H7 (cell line): ENCODE results near the gene SETD7. TPM values are rescaled to one million over a fixed set of nuclear protein-coding genes. Genes with fewer than 3 reads are reported as not detected.

Experiments used
- DNase-seq: peaks from one replicate; pipeline ENCODE4 v3.0.0; 2012
- H3K27me3 ChIP-seq: 2 replicates; pipeline ENCODE4 v1.6.0; 2011; ENCODE audit warnings: mild to moderate bottlenecking, low read length; ENCODE audit not compliant: control insufficient read depth, insufficient read depth
- H3K36me3 ChIP-seq: replicated peaks from 2 replicates; pipeline ENCODE4 v1.5.1; 2011; ENCODE audit warnings: low read length; ENCODE audit not compliant: control insufficient read depth, insufficient read depth
- H3K4me3 ChIP-seq: 2 replicates; pipeline ENCODE4 v1.5.1; 2011; ENCODE audit warnings: low read depth, mild to moderate bottlenecking, control low read depth, low read length, moderate library complexity; ENCODE audit not compliant: insufficient read depth
- total RNA-seq: library from RNA; depleted of rRNA; stranded (reverse); fragments of >200 nt; shearing (Covaris generic); gene quantifications from 2 replicates; pipeline ENCODE4 v1.2.3, GENCODE V29; 2014; rRNA removed

The SETD7 gene
- 7.8 and 8.6 TPM in 2 replicates for total RNA-seq

DNA sequence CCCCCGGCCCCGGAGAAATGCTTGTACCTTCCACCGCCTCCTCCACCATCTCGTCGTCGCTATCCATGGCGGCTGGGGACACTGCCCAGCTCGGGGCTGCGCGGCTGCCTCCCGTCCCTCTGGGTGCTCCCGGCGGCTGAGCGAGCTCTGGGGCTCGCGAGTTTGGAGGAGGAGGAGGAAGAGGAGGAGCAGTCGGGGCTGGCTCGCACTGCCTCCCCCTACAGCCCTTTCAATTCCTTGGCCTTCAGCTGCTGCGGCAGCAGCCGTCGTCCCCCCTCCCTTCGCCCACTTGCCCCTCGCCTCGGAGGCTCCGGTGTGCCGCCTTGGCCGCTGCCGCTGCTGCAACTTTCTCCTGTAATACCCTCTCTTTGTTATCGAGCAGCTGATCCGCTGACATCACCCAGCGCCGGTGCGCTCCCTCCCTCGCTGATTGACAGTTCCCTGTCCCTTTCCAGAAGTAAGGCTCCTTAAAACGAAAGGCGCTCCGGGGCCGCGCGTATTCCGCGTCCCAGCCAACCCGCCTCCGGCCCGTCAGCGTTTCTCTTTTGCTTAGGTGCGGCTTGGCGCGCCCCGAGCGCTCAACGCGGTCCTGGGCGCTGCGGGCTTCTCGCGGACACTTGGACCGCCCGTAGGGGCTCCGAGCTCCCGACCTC, at the start of gene SETD7:
SETD7 (minus strand) TSS at position 149 of the 653 bp plus-strand sequence; CDS start at position 67, 82 bp downstream.
- peak; percentile 90 for DNase-seq
- Histone ChIP-seq H3K4me3 (peak within 1 kb of the TSS; percentile 87), H3K36me3 (no peaks in the 10 kb centered on the region), H3K27me3 (peaks cover 40% of the 10 kb centered on the region)

- Histone ChIP-seq H3K4me3 (no peak overlapping the region), H3K27me3 (peaks cover 3% of the 10 kb centered on the region)
- no peak for DNase-seq
These were observed 49.5 kb upstream of the SETD7 start for GRCh38 chr4:139605516-139605915.

DNA sequence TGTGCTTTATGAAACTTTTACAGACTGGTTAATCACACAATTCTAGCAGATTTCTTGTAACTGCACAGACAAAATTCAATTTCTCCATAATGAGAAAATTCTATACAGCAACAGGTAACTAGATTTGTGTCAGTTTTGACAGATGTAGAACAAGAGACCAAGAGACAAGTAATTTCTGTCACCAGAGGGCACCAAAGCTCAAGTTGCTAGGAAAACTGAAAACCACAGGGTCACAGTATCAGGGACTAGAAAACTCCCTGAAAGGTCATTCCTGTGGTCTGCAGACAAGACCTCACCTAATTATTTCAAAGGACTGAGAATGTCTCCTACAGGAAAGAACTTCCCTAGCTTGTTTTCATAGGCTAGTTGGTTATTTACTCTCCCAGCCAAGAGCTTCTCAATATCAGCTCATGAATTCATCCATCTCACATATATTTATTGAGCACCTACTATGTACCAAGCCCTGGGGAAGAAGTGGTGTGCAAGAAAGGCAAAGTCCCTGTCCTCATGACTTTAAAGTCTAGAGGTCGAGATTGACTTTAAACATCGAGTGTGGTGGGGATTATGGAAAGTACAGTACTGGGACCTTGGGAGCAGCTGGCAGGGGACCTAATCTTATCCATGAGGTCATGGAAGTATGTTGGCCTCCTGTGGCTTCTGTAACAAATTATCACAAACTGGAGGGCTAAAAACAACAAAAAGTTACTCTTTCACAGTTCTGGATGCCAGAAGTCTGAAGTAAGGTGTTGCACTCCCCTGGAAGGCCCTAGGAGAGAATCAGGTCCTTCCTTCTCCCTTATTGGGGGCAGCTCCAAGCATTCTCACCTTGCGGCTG, 47.8 kb upstream of the SETD7 start:
- Histone ChIP-seq H3K4me3 (no peak overlapping the region), H3K27me3 (peaks cover 3% of the 10 kb centered on the region), H3K36me3 (no peaks in the 10 kb centered on the region)
- DNase-seq = no peak

More at GRCh38 chr4:139605516-139605915, 49.5 kb upstream of the SETD7 start:
- no peaks in the 10 kb centered on the region for H3K36me3 ChIP-seq

GRCh38 chr4:139602776-139603360, 46.8 kb upstream of the SETD7 start:
- no peaks in the 10 kb centered on the region for H3K36me3 ChIP-seq
- peaks cover 3% of the 10 kb centered on the region for H3K27me3 ChIP-seq
- H3K4me3 ChIP-seq = no peak overlapping the region
- DNase-seq = no peak

DNA sequence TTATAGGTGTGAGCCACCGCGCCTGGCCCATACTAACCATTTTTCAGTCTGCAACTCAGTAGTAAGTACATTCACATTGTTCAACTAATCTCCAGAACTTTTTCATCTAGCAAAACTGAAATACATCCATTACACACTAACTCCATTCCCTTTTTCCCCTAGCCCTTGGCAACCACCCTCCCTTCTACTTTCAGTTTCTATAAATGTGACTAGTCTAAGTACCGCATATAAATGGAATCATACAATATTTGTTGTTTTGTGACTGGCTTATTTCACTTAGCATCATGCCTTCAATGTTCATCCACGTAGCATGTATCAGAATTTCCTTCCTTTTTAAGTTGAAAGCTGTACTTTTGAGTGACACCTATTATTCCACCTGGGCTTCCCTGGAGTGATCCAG, 44.6 kb upstream of the SETD7 start:
- DNase-seq = no peak
- Histone ChIP-seq H3K36me3 (no peaks in the 10 kb centered on the region), H3K4me3 (no peak overlapping the region), H3K27me3 (peaks cover 2% of the 10 kb centered on the region; the same call in 1 of the 2 replicates)

DNA sequence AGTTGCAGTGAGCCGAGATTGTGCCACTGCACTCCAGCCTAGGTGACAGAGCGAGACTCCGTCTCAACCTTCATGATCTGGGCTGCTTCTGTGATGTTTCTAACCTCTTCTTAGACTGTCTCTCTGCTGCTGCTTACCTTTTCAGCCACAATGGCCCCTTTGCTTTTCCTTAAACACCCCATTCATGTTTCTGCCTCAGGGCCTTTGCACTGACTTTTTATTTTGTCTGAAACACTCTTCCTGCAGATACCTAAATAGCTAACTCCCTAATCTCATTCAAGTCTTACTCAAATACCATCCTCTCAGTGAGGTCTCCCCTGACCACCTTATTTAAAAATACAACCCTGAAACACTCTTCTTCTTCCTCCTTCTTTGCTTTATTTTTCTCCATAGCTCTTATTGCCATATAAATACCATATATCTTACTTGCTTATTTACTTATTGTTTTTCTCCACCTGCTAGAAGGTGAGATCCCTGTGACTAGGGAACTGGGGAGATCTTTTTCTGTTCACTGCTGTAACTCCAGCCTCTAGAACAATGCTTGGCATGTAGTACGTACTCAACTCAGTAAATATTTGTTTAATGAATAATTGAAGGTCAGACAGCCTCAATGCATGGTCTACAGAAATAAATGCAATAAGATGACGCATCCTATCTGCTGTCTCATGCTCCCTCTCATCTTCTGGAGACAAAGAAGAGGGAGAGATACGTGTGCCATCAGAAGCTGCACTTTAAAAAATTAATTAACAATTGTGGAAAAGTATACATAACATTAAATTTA, 43.8 kb upstream of the SETD7 start:
- no peak overlapping the region for H3K4me3 ChIP-seq
- H3K36me3 ChIP-seq = no peaks in the 10 kb centered on the region
- 0 out of 2 replicates have a peak, but pooled peaks cover 2% of the 10 kb centered on the region for H3K27me3 ChIP-seq
- no peak for DNase-seq

GRCh38 chr4:139599076-139599475, 43.1 kb upstream of the SETD7 start:
- no peaks in the 10 kb centered on the region for H3K36me3 ChIP-seq
- no peak overlapping the region for H3K4me3 ChIP-seq
- DNase-seq = no peak
- 0 out of 2 replicates have a peak, but pooled peaks cover 2% of the 10 kb centered on the region for H3K27me3 ChIP-seq

GRCh38 chr4:139596684-139597279, 40.8 kb upstream of the SETD7 start:
- H3K4me3 ChIP-seq = no peak overlapping the region
- no peak for DNase-seq
- H3K36me3 ChIP-seq = no peaks in the 10 kb centered on the region
- 0 out of 2 replicates have a peak, but pooled peaks cover 2% of the 10 kb centered on the region for H3K27me3 ChIP-seq

GRCh38 chr4:139596034-139596683, 40.1 kb upstream of the SETD7 start:
- Histone ChIP-seq H3K27me3 (0 out of 2 replicates have a peak, but pooled peaks cover 2% of the 10 kb centered on the region), H3K4me3 (no peak overlapping the region), H3K36me3 (no peaks in the 10 kb centered on the region)
- DNase-seq = no peak

DNA sequence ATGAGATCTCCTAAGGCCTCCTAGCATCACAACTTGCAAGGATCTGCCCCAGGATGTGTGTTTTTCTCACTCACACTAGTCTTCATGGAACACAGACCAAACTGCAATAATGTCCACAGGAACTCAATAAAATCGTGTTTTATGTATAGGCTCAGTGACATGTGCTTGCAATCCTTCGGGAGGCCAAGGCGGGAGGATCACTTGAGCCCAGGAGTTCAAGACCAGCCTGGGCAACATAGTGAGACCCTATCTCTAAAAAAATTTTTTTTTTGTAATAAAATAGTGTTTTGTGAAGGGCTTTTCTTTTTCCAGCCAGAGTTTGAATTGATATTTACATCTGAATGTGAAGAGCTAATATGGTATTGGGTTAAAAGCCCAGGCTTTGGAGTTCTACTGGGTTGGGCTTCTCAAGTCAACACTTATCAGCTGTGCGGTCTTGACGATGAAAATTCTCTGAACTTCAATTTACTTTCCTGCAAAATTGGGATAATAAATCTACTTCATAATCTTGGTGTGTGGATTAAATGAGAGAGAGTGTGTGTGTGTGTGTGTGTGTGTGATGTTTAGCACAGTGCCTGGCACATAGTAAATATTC, 38.7 kb upstream of the SETD7 start:
- DNase-seq = no peak
- H3K4me3 ChIP-seq = no peak overlapping the region
- 0 out of 2 replicates have a peak, but pooled peaks cover 2% of the 10 kb centered on the region for H3K27me3 ChIP-seq
- H3K36me3 ChIP-seq = no peaks in the 10 kb centered on the region

DNA sequence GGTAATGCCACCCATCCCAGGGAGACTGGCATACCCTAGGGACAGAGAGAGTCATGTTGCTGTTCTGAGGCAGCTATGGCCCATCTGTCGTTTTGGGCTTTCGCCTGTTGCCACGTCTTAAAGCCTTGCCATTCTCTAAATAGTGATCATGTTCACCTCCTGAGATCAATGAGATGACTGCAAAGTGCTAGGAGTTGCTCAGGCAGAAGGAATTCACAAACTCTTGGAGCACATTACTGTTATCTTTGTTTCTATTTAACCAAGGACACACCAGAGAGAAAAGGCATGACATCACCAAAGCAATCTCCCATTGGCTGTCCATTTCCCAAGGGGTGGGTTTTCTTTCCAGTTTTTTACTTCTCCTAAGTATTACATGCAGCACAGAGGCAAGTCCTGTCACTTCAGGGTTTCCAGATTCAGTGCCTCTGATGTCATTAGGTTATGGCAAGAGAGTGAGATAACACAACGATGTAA, 37.1 kb upstream of the SETD7 start:
- H3K4me3 ChIP-seq = no peak overlapping the region
- no peak for DNase-seq
- H3K36me3 ChIP-seq = no peaks in the 10 kb centered on the region
- 0 out of 2 replicates have a peak, but pooled peaks cover 2% of the 10 kb centered on the region for H3K27me3 ChIP-seq

GRCh38 chr4:139589336-139590018, 33.5 kb upstream of the SETD7 start:
- Histone ChIP-seq H3K4me3 (no peak overlapping the region), H3K36me3 (no peaks in the 10 kb centered on the region), H3K27me3 (no peaks in the 10 kb centered on the region)
- no peak for DNase-seq
